Caco-2 (cell line): Measurements from ENCODE around the gene TPST2. TPM values are rescaled to one million over a fixed set of nuclear protein-coding genes. Genes with fewer than 3 reads are reported as not detected.

Experiments
- BruUV-seq: library from RNA; stranded (reverse); fragments of 400-500 nt; replicated peaks from 2 replicates; lab custom pipeline; 2021; lab: Mats Ljungman, UMichigan
- CTCF ChIA-PET: fragments of 300-600 bp; sonication (Branson Sonifier 250); formaldehyde crosslinking; loops from one replicate; lab custom pipeline; 2022; ENCODE audit warnings: antibody characterized with exemption; lab: Charles Lee
- POLR2A ChIA-PET: fragments of 300-600 bp; sonication (Branson Sonifier 250); formaldehyde crosslinking; loops from one replicate; lab custom pipeline; 2022; ENCODE audit warnings: antibody characterized with exemption; lab: Charles Lee
- DNase-seq, 2 experiments: peaks; one replicate each; pipeline versions ENCODE4 v3.0.0 to v3.0.0-alpha.2; 2020 to 2022
- H3K27me3 ChIP-seq: replicated peaks from 2 replicates; pipeline ENCODE4 v1.6.0; 2011; ENCODE audit warnings: low read length; ENCODE audit not compliant: control insufficient read depth, insufficient read depth
- H3K36me3 ChIP-seq: 2 replicates; pipeline ENCODE4 v1.5.1; 2011; ENCODE audit warnings: low read length; ENCODE audit not compliant: control insufficient read depth, insufficient read depth
- H3K4me1 ChIP-seq: fragments of 250-450 bp; sonication (Bioruptor Pico); 2 replicates; pipeline ENCODE4 v1.5.1; 2020; ENCODE audit warnings: mild to moderate bottlenecking
- H3K4me3 ChIP-seq: 2 replicates; pipeline ENCODE4 v1.5.1; 2011; ENCODE audit warnings: low read depth, mild to moderate bottlenecking, control low read depth, low read length
- H3K9me3 ChIP-seq: fragments of 250-450 bp; sonication (Bioruptor Pico); 2 replicates; pipeline ENCODE4 v1.5.1; 2020; ENCODE audit warnings: mild to moderate bottlenecking, moderate library complexity
- H3K27ac Mint-ChIP-seq: one replicate; pipeline ENCODE4 v1.8.0; 2022; ENCODE audit warnings: mixed read lengths; ENCODE audit not compliant: unreplicated experiment
- H3K27me3 Mint-ChIP-seq: one replicate; pipeline ENCODE4 v1.8.0; 2022; ENCODE audit warnings: mixed read lengths; ENCODE audit not compliant: insufficient read depth, unreplicated experiment
- H3K36me3 Mint-ChIP-seq: one replicate; pipeline ENCODE4 v1.8.0; 2022; ENCODE audit warnings: mild to moderate bottlenecking, mixed read lengths; ENCODE audit not compliant: insufficient read depth, unreplicated experiment
- H3K4me1 Mint-ChIP-seq: one replicate; pipeline ENCODE4 v1.8.0; 2022; ENCODE audit warnings: low read depth, mixed read lengths; ENCODE audit not compliant: unreplicated experiment
- H3K4me3 Mint-ChIP-seq: one replicate; pipeline ENCODE4 v1.8.0; 2022; ENCODE audit warnings: mild to moderate bottlenecking, moderate library complexity, mixed read lengths; ENCODE audit not compliant: unreplicated experiment
- H3K9me3 Mint-ChIP-seq: one replicate; pipeline ENCODE4 v1.8.0; 2022; ENCODE audit warnings: mixed read lengths; ENCODE audit not compliant: unreplicated experiment
- CTCF ChIP-seq, 2 experiments: fragments of 200-600 bp in 1 of 2; IDR thresholded peaks; 1 replicate in 1 of 2; 2 replicates in 1 of 2; pipeline versions ENCODE4 v1.5.1 to v1.8.0; 2011 to 2022; ENCODE audit warnings: antibody characterized with exemption in 1 of 2, control low read depth in 1 of 2, inconsistent platforms in 1 of 2, low read depth in 1 of 2, low read length in 1 of 2, mild to moderate bottlenecking in 1 of 2, moderate library complexity in 1 of 2; ENCODE audit not compliant: insufficient read depth in 1 of 2, severe bottlenecking in 1 of 2, unreplicated experiment in 1 of 2
- intact Hi-C: fragments of 100-400 bp; cut with micrococcal nuclease; formaldehyde crosslinking; loops from one replicate; pipeline ENCODE4 v1.10.0; 2022; ENCODE audit not compliant: unreplicated experiment
- total RNA-seq: library from RNA; stranded (reverse); gene quantifications from 2 replicates; pipeline ENCODE4 v1.2.3, GENCODE V29; 2022

TPST2 gene
- total RNA-seq, 1 experiment from 2014 or later: 9.5 TPM

GRCh38 chr22:26585104-26585790 is 4.7 kb downstream of the TPST2 start:
- BruUV-seq: no TSS peak
- no peaks in the 10 kb centered on the region for H3K4me1 Mint-ChIP-seq
- no peak for DNase-seq
- CTCF ChIA-PET: no interaction called here
- POLR2A ChIA-PET: no interaction called here
- intact Hi-C loops: no loop called here
- no peaks in the 10 kb centered on the region for H3K36me3 Mint-ChIP-seq
- Histone ChIP-seq H3K4me3 (no peak overlapping the region), H3K36me3 (no peaks in the 10 kb centered on the region), H3K4me1 (no peaks in the 10 kb centered on the region), H3K9me3 (no peaks in the 10 kb centered on the region), H3K27me3 (no peaks in the 10 kb centered on the region)
- H3K27ac Mint-ChIP-seq: no peak overlapping the region
- TF ChIP-seq CTCF (IDR thresholded peaks at IDR 0.05; ENCODE audit: insufficient read depth in 1 of 2, low read depth in 1 of 2, low read length in 1 of 2, severe bottlenecking in 1 of 2, unreplicated experiment in 1 of 2): no peak
- no peaks in the 10 kb centered on the region for H3K9me3 Mint-ChIP-seq
- H3K27me3 Mint-ChIP-seq: no peaks in the 10 kb centered on the region
- H3K4me3 Mint-ChIP-seq: no peak overlapping the region

- CTCF ChIA-PET: no interaction called here
Observed at GRCh38 chr22:26584010-26584409, 5.9 kb downstream of the TPST2 start.

DNA sequence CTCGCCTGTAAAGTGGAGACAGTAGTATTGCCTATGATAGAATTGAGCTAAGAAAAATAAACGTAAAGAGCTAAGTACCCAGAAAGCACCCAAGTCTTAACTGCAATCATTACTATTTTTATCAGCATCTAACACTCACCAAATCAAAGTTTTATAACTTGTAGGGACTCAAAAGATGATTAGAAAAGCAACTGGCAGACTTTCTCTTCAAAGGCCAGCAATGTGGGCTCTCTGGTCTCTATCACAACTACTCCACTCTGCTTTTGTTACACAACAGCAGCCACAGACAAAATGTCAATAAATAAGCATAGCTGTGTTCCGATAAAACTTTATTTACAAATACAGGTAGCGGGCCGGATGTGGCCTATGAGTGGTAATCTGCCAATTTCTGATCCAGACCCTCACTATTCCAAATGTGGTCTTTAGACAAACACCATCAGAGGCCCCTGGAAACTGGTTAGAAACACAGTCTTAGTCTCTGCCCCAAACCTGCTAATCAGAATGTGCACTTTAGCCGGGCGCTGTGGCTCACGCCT is 8.2 kb downstream of the TPST2 start:
- H3K4me1 Mint-ChIP-seq: no peaks in the 10 kb centered on the region
- TF ChIP-seq CTCF (IDR thresholded peaks at IDR 0.05; ENCODE audit: insufficient read depth in 1 of 2, low read depth in 1 of 2, low read length in 1 of 2, severe bottlenecking in 1 of 2, unreplicated experiment in 1 of 2): no peak
- no TSS peak for BruUV-seq

More at GRCh38 chr22:26584010-26584409, 5.9 kb downstream of the TPST2 start:
- POLR2A ChIA-PET: no interaction called here
- no peaks in the 10 kb centered on the region for H3K9me3 Mint-ChIP-seq
- intact Hi-C loops: no loop called here
- H3K4me3 Mint-ChIP-seq: no peak overlapping the region
- BruUV-seq: no TSS peak
- no peaks in the 10 kb centered on the region for H3K36me3 Mint-ChIP-seq
- no peaks in the 10 kb centered on the region for H3K27me3 ChIP-seq
- no peak overlapping the region for H3K4me3 ChIP-seq
- H3K4me1 Mint-ChIP-seq: no peaks in the 10 kb centered on the region
- TF ChIP-seq CTCF (IDR thresholded peaks at IDR 0.05; ENCODE audit: insufficient read depth in 1 of 2, low read depth in 1 of 2, low read length in 1 of 2, severe bottlenecking in 1 of 2, unreplicated experiment in 1 of 2): no peak
- H3K27ac Mint-ChIP-seq: no peak overlapping the region
- DNase-seq: no peak
- no peaks in the 10 kb centered on the region for H3K27me3 Mint-ChIP-seq
- no peaks in the 10 kb centered on the region for H3K4me1 ChIP-seq
- H3K9me3 ChIP-seq: no peaks in the 10 kb centered on the region
- no peaks in the 10 kb centered on the region for H3K36me3 ChIP-seq

More for the DNA sequence above, 8.2 kb downstream of the TPST2 start:
- CTCF ChIA-PET: no interaction called here
- H3K27ac Mint-ChIP-seq: no peak overlapping the region
- H3K27me3 Mint-ChIP-seq: no peaks in the 10 kb centered on the region
- Histone ChIP-seq H3K36me3 (no peaks in the 10 kb centered on the region), H3K27me3 (no peaks in the 10 kb centered on the region), H3K4me1 (no peaks in the 10 kb centered on the region), H3K9me3 (no peaks in the 10 kb centered on the region), H3K4me3 (no peak overlapping the region)
- no peaks in the 10 kb centered on the region for H3K36me3 Mint-ChIP-seq
- no peaks in the 10 kb centered on the region for H3K9me3 Mint-ChIP-seq
- H3K4me3 Mint-ChIP-seq: no peak overlapping the region
- DNase-seq: no peak
- POLR2A ChIA-PET: no interaction called here
- intact Hi-C loops: no loop called here
